Fibroblast of lung (primary cell): ENCODE results near the gene RAB3GAP1. TPM values are rescaled to one million over a fixed set of nuclear protein-coding genes. Genes with fewer than 3 reads are reported as not detected.

Experiments used
- DNase-seq, 2 donors: peaks; one replicate each; pipeline versions ENCODE4 v3.0.0 to v3.0.0-alpha.2; 2010; ENCODE audit warnings: low read depth in 2 of 2
- H2AFZ ChIP-seq: 2 replicates; pipeline ENCODE4 v1.5.1; 2012; ENCODE audit warnings: low read length, control low read depth, inconsistent platforms
- H3K27ac ChIP-seq: 2 replicates; pipeline ENCODE4 v1.5.1; 2011; ENCODE audit warnings: low read length, control low read depth; ENCODE audit not compliant: insufficient read depth
- H3K27me3 ChIP-seq: 2 replicates; pipeline ENCODE4 v1.5.1; 2011; ENCODE audit warnings: mild to moderate bottlenecking, low read length; ENCODE audit not compliant: control insufficient read depth, insufficient read depth
- H3K36me3 ChIP-seq: 2 replicates; pipeline ENCODE4 v1.5.1; 2011; ENCODE audit warnings: low read length; ENCODE audit not compliant: control insufficient read depth, insufficient read depth
- H3K4me1 ChIP-seq: 2 replicates; pipeline ENCODE4 v1.5.1; 2011; ENCODE audit warnings: low read length; ENCODE audit not compliant: control insufficient read depth, insufficient read depth; ENCODE audit errors: extremely low read depth
- H3K4me2 ChIP-seq: 2 replicates; pipeline ENCODE4 v1.5.1; 2011; ENCODE audit warnings: low read length, control low read depth; ENCODE audit not compliant: insufficient read depth; ENCODE audit errors: extremely low read depth
- H3K4me3 ChIP-seq, 4 experiments: fragments of 200-600 bp in 1 of 4; sonication (generic) in 1 of 4; replicated peaks in 1 of 4; 2 replicates each; pipeline ENCODE4 v1.5.1; 2011 to 2016; ENCODE audit warnings: low read length in 4 of 4, low read depth in 3 of 4, mild to moderate bottlenecking in 3 of 4, control low read depth in 2 of 4, inconsistent platforms in 1 of 4, mixed read lengths in 1 of 4; ENCODE audit not compliant: insufficient read depth in 1 of 4; ENCODE audit errors: control extremely low read depth in 1 of 4
- H3K79me2 ChIP-seq: 2 replicates; pipeline ENCODE4 v1.5.1; 2012; ENCODE audit warnings: mild to moderate bottlenecking, low read length, inconsistent platforms; ENCODE audit not compliant: control insufficient read depth, insufficient read depth
- H3K9ac ChIP-seq: 2 replicates; pipeline ENCODE4 v1.5.1; 2011; ENCODE audit warnings: mild to moderate bottlenecking, low read length, control low read depth; ENCODE audit not compliant: insufficient read depth
- H3K9me3 ChIP-seq: 2 replicates; pipeline ENCODE4 v1.5.1; 2012; ENCODE audit warnings: low read depth, low read length; ENCODE audit not compliant: control insufficient read depth, insufficient read depth
- H4K20me1 ChIP-seq: 2 replicates; pipeline ENCODE4 v1.5.1; 2011; ENCODE audit warnings: low read length; ENCODE audit not compliant: control insufficient read depth, insufficient read depth; ENCODE audit errors: extremely low read depth
- CTCF ChIP-seq, 2 donors: IDR thresholded peaks in 1 of 2; conservative IDR thresholded peaks in 1 of 2; 1 replicate in 1 of 2; 2 replicates in 1 of 2; pipeline ENCODE4 v1.5.1; 2011 to 2012; ENCODE audit warnings: low read length in 2 of 2, control low read depth in 1 of 2, inconsistent platforms in 1 of 2, low read depth in 1 of 2, mild to moderate bottlenecking in 1 of 2
- EZH2 ChIP-seq: IDR thresholded peaks from 2 replicates; pipeline ENCODE4 v1.5.1; 2012; ENCODE audit warnings: low read length, control low read depth, mild to moderate bottlenecking; ENCODE audit errors: missing control alignments
- polyA plus RNA-seq, 2 donors: library from polyadenylated mRNA; depleted of rRNA in 1 of 2; stranded (reverse) in 1 of 2; unstranded in 1 of 2; fragments of >200 nt; gene quantifications; 2 replicates each; pipeline ENCODE4 v1.2.1, GENCODE V29; 2011 to 2012; ENCODE audit warnings: missing spikeins in 1 of 2
- total RNA-seq: library from RNA; depleted of rRNA; stranded (reverse); fragments of >200 nt; gene quantifications from 2 replicates; pipeline ENCODE4 v1.2.1, GENCODE V29; 2014

RAB3GAP1 gene
- total and polyA plus RNA-seq, 2 donors (not counting 1 experiment from before 2014, with no cell fraction given), result 42.4 to 82.6 TPM

GRCh38 chr2:135187270-135187669 lies 135.2 kb downstream of the RAB3GAP1 start:
- no peaks in the 10 kb centered on the region for H3K79me2 ChIP-seq
- H3K4me3 ChIP-seq, result no peak overlapping the region
- no peaks in the 10 kb centered on the region for H3K4me1 ChIP-seq
- no peaks in the 10 kb centered on the region for H3K36me3 ChIP-seq
- no peaks in the 10 kb centered on the region for H3K27me3 ChIP-seq
- H3K9ac ChIP-seq, result no peak overlapping the region
- H2AFZ ChIP-seq, result no peak overlapping the region
- no peaks in the 10 kb centered on the region for H4K20me1 ChIP-seq
- H3K27ac ChIP-seq, result no peak overlapping the region
- DNase-seq, result no peak
- no peaks in the 10 kb centered on the region for H3K9me3 ChIP-seq
- H3K4me2 ChIP-seq, result no peak overlapping the region
- TF ChIP-seq CTCF (conservative IDR thresholded peaks at IDR 0.05 in 1 of 2, IDR thresholded peaks at IDR 0.05 in 1 of 2; ENCODE audit: low read depth in 1 of 2, low read length in 2 of 2) (no peak), EZH2 (no peak)

GRCh38 chr2:135189148-135189547 lies 137.1 kb downstream of the RAB3GAP1 start:
- Histone ChIP-seq H3K79me2 (no peaks in the 10 kb centered on the region), H3K4me3 (no peak overlapping the region), H3K9ac (no peak overlapping the region), H3K4me1 (no peaks in the 10 kb centered on the region), H2AFZ (no peak overlapping the region), H3K9me3 (no peaks in the 10 kb centered on the region), H4K20me1 (no peaks in the 10 kb centered on the region), H3K27me3 (no peaks in the 10 kb centered on the region), H3K27ac (no peak overlapping the region), H3K36me3 (no peaks in the 10 kb centered on the region), H3K4me2 (no peak overlapping the region)
- no peak for DNase-seq
- TF ChIP-seq EZH2, result no peak
- no peak for TF ChIP-seq CTCF (conservative IDR thresholded peaks at IDR 0.05 in 1 of 2, IDR thresholded peaks at IDR 0.05 in 1 of 2; ENCODE audit: low read depth in 1 of 2, low read length in 2 of 2)

- Histone ChIP-seq H3K9me3 (no peaks in the 10 kb centered on the region), H3K4me1 (no peaks in the 10 kb centered on the region), H3K27me3 (no peaks in the 10 kb centered on the region), H3K36me3 (no peaks in the 10 kb centered on the region), H3K27ac (no peak overlapping the region), H3K4me2 (no peak overlapping the region), H2AFZ (no peak overlapping the region), H4K20me1 (no peaks in the 10 kb centered on the region), H3K4me3 (no peak overlapping the region), H3K79me2 (no peaks in the 10 kb centered on the region), H3K9ac (no peak overlapping the region)
- no peak for DNase-seq
- no peak for TF ChIP-seq EZH2
- no peak for TF ChIP-seq CTCF (conservative IDR thresholded peaks at IDR 0.05 in 1 of 2, IDR thresholded peaks at IDR 0.05 in 1 of 2; ENCODE audit: low read depth in 1 of 2, low read length in 2 of 2)
Observed at GRCh38 chr2:135190799-135191198, 138.7 kb downstream of the RAB3GAP1 start.
